OCI-LY3 (cell line): ENCODE data around the gene KDM3B.

Experiments used
- H2AFZ ChIP-seq: fragments of 200-600, 300-600 bp; shearing (Covaris generic); 2 replicates; pipeline ENCODE4 v1.6.0; 2014; ENCODE audit warnings: antibody characterized with exemption, low read depth, low read length
- H3K27ac ChIP-seq: fragments of 200-600, 300-600 bp; sonication (generic); 2 replicates; pipeline ENCODE4 v1.5.1; 2014; ENCODE audit warnings: mild to moderate bottlenecking, low read length, moderate library complexity, mixed read lengths
- H3K27me3 ChIP-seq: fragments of 200-600, 300-600 bp; sonication (generic); 2 replicates; pipeline ENCODE4 v1.6.1; 2014; ENCODE audit warnings: low read depth, low read length, mixed read lengths
- H3K36me3 ChIP-seq: fragments of 200-600, 300-600 bp; sonication (generic); replicated peaks from 2 replicates; pipeline ENCODE3; 2014; ENCODE audit warnings: low read depth, low read length, mixed read lengths
- H3K4me1 ChIP-seq: fragments of 300-600, 200-600 bp; sonication (generic); 2 replicates; pipeline ENCODE4 v1.6.1; 2014; ENCODE audit warnings: low read length, mixed read lengths
- H3K4me2 ChIP-seq: fragments of 200-600, 300-600 bp; sonication (generic); 2 replicates; pipeline ENCODE4 v1.6.1; 2014; ENCODE audit warnings: low read length, mixed read lengths
- H3K4me3 ChIP-seq: fragments of 300-600, 200-600 bp; sonication (generic); 2 replicates; pipeline ENCODE4 v1.5.1; 2014; ENCODE audit warnings: antibody characterized with exemption, mild to moderate bottlenecking, low read length, moderate library complexity
- H3K79me2 ChIP-seq: fragments of 300-600, 200-600 bp; shearing (Covaris generic); 2 replicates; pipeline ENCODE4 v1.6.1; 2014; ENCODE audit warnings: mild to moderate bottlenecking, low read length, mixed read lengths
- H3K9ac ChIP-seq: fragments of 300-600, 200-600 bp; shearing (Covaris generic); 2 replicates; pipeline ENCODE4 v1.6.0; 2014; ENCODE audit warnings: mild to moderate bottlenecking, low read length, moderate library complexity
- H3K9me3 ChIP-seq: fragments of 200-600, 300-600 bp; shearing (Covaris generic); 2 replicates; pipeline ENCODE4 v1.6.1; 2014; ENCODE audit warnings: low read length, mixed read lengths; ENCODE audit not compliant: insufficient read depth
- H4K20me1 ChIP-seq: fragments of 200-600, 300-600 bp; sonication (generic); 2 replicates; pipeline ENCODE4 v1.6.1; 2016; ENCODE audit warnings: low read length, mixed read lengths; ENCODE audit not compliant: insufficient read depth
- CTCF ChIP-seq: fragments of 200-600, 300-600 bp; sonication (generic); IDR thresholded peaks from 2 replicates; pipeline ENCODE4 v1.5.1; 2014; ENCODE audit warnings: antibody characterized with exemption, low read length, low read depth
- EZH2phosphoT487 ChIP-seq: fragments of 200-600 bp; shearing (Covaris generic); IDR thresholded peaks from 2 replicates; pipeline ENCODE4 v1.6.1; 2018; ENCODE audit warnings: antibody characterized with exemption, mixed run types, low read depth

KDM3B gene

DNA sequence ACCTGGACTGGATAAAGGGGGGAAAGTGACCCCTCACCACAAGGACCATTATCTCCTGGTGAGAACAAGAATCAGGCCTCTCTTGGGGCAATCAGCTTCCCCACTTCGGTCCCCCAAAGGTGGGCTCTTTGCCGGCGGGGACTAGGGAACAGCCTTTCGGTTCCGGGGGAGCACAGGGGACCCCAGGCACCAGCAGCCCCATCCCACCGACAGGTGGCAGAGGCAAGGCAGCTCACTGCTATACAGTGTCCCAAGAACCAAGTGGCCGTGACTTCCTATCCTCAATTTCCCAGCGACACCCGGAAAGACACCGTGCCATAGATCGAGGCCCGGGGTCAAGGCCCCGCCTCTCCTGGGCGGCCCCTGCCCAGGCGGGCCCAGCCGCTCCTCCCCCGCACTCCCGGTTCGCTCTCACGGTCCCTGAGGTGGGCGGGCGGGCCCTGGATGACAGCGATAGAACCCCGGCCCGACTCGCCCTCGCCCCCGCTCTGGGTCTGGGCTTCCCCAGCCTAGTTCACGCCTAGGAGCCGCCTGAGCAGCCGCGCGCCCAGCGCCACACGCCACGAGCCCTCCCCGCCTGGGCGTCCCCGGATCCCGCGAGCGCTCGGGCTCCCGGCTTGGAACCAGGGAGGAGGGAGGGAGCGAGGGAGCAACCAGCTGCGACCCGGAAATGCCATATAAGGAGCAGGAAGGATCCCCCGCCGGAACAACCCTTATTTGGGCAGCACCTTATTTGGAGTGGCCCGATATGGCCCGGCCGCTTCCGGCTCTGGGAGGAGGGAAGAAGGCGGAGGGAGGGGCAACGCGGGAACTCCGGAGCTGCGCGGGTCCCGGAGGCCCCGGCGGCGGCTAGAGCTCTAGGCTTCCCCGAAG, 112.1 kb downstream of the KDM3B start:
- peak overlapping the region; percentile 67 for H3K4me2 ChIP-seq
- H3K9ac ChIP-seq, result peak overlapping the region; percentile 95
- peak overlapping the region; percentile 80 for H3K27ac ChIP-seq
- no peaks in the 10 kb centered on the region for H3K27me3 ChIP-seq
- H3K36me3 ChIP-seq, result no peaks in the 10 kb centered on the region
- peak overlapping the region; percentile 90 for H2AFZ ChIP-seq
- TF ChIP-seq EZH2phosphoT487, result no peak
- TF ChIP-seq CTCF, result no peak; the same call in 1 of the 2 replicates
- H3K4me1 ChIP-seq, result peaks cover 1% of the 10 kb centered on the region
- no peaks in the 10 kb centered on the region for H3K9me3 ChIP-seq
- H4K20me1 ChIP-seq, result no peaks in the 10 kb centered on the region
- H3K4me3 ChIP-seq, result peak overlapping the region; percentile 94
- no peaks in the 10 kb centered on the region for H3K79me2 ChIP-seq

DNA sequence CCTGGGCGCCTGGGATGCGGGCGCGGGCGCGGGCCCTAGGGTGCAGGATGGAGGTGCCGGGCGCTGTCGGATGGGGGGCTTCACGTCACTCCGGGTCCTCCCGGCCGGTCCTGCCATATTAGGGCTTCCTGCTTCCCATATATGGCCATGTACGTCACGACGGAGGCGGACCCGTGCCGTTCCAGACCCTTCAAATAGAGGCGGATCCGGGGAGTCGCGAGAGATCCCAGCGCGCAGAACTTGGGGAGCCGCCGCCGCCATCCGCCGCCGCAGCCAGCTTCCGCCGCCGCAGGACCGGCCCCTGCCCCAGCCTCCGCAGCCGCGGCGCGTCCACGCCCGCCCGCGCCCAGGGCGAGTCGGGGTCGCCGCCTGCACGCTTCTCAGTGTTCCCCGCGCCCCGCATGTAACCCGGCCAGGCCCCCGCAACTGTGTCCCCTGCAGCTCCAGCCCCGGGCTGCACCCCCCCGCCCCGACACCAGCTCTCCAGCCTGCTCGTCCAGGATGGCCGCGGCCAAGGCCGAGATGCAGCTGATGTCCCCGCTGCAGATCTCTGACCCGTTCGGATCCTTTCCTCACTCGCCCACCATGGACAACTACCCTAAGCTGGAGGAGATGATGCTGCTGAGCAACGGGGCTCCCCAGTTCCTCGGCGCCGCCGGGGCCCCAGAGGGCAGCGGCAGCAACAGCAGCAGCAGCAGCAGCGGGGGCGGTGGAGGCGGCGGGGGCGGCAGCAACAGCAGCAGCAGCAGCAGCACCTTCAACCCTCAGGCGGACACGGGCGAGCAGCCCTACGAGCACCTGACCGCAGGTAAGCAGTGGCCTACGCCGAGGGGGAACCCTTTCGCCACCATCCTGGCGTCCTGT, 113.0 kb downstream of the KDM3B start, which contains the start of gene EGR1:
EGR1 (plus strand) TSS at position 219 of the 864 bp plus-strand sequence; CDS start at position 502, 283 bp downstream.
- Histone ChIP-seq H3K4me3 (peak within 1 kb of the TSS; percentile 94), H3K27me3 (no peaks in the 10 kb centered on the region), H3K36me3 (no peaks in the 10 kb centered on the region), H3K4me2 (peak within 1 kb of the TSS; percentile 67), H2AFZ (peak within 1 kb of the TSS; percentile 90), H3K4me1 (no peaks in the 10 kb centered on the region; the same call in 1 of the 2 replicates), H4K20me1 (no peaks in the 10 kb centered on the region), H3K79me2 (no peaks in the 10 kb centered on the region), H3K9me3 (no peaks in the 10 kb centered on the region), H3K9ac (peak within 1 kb of the TSS; percentile 95), H3K27ac (peak within 1 kb of the TSS; percentile 80)
- TF ChIP-seq EZH2phosphoT487, result no peak
- no peak for TF ChIP-seq CTCF

- H3K27ac ChIP-seq, result no peak overlapping the region
These were observed 113.8 kb downstream of the KDM3B start for GRCh38 chr5:138466125-138466899.

More at GRCh38 chr5:138466125-138466899, 113.8 kb downstream of the KDM3B start:
- H2AFZ ChIP-seq, result no peak overlapping the region
- H3K9ac ChIP-seq, result no peak overlapping the region
- no peaks in the 10 kb centered on the region for H3K36me3 ChIP-seq
- H3K4me3 ChIP-seq, result no peak overlapping the region
- H4K20me1 ChIP-seq, result no peaks in the 10 kb centered on the region
- H3K79me2 ChIP-seq, result no peaks in the 10 kb centered on the region
- TF ChIP-seq EZH2phosphoT487 (no peak), CTCF (no peak)
- H3K4me2 ChIP-seq, result no peak overlapping the region
- H3K4me1 ChIP-seq, result no peaks in the 10 kb centered on the region; the same call in 1 of the 2 replicates
- H3K9me3 ChIP-seq, result no peaks in the 10 kb centered on the region
- H3K27me3 ChIP-seq, result no peaks in the 10 kb centered on the region
